GM08714 (cell line): ENCODE measurements around the gene PROKR1.

Source experiments
- H3K4me3 ChIP-seq: fragments of 200-500 bp; sonication (Bioruptor generic); 2 replicates; pipeline ENCODE4 v1.5.1; 2014; ENCODE audit warnings: mild to moderate bottlenecking, low read length, inconsistent platforms
- ZNF274 ChIP-seq: IDR thresholded peaks from 2 replicates; pipeline ENCODE4 v1.6.1; 2012; ENCODE audit warnings: mild to moderate bottlenecking, low read depth, low read length

The PROKR1 gene

GRCh38 chr2:68684197-68684596 is 40.8 kb downstream of the PROKR1 start:
- no peak overlapping the region for H3K4me3 ChIP-seq
- no peak for TF ChIP-seq ZNF274

GRCh38 chr2:68686178-68686577 is 42.8 kb downstream of the PROKR1 start:
- no peak for TF ChIP-seq ZNF274

GRCh38 chr2:68687018-68687417 is 43.6 kb downstream of the PROKR1 start:
- no peak for TF ChIP-seq ZNF274
- H3K4me3 ChIP-seq: no peak overlapping the region

More at GRCh38 chr2:68686178-68686577, 42.8 kb downstream of the PROKR1 start:
- no peak overlapping the region for H3K4me3 ChIP-seq

GRCh38 chr2:68689553-68690537 is 46.5 kb downstream of the PROKR1 start:
- H3K4me3 ChIP-seq: peak overlapping the region; percentile 45; the same call in 1 of the 2 replicates

GRCh38 chr2:68690851-68691250 is 47.5 kb downstream of the PROKR1 start:
- TF ChIP-seq ZNF274: no peak
- H3K4me3 ChIP-seq: no peak overlapping the region; the same call in 1 of the 2 replicates

More at GRCh38 chr2:68689553-68690537, 46.5 kb downstream of the PROKR1 start:
- no peak for TF ChIP-seq ZNF274

- H3K4me3 ChIP-seq: no peak overlapping the region
- no peak for TF ChIP-seq ZNF274
These were observed 49.1 kb downstream of the PROKR1 start for GRCh38 chr2:68692511-68692910.

- no peak for TF ChIP-seq ZNF274
- no peak overlapping the region for H3K4me3 ChIP-seq
These were observed 50.6 kb downstream of the PROKR1 start for GRCh38 chr2:68693951-68694350.

- no peak overlapping the region for H3K4me3 ChIP-seq
- no peak for TF ChIP-seq ZNF274
These were observed 52.6 kb downstream of the PROKR1 start for GRCh38 chr2:68695971-68696370.

GRCh38 chr2:68696554-68696953 is 53.2 kb downstream of the PROKR1 start:
- no peak for TF ChIP-seq ZNF274
- H3K4me3 ChIP-seq: no peak overlapping the region

GRCh38 chr2:68698567-68699377 is 55.4 kb downstream of the PROKR1 start:
- TF ChIP-seq ZNF274: no peak
- H3K4me3 ChIP-seq: no peak overlapping the region

- H3K4me3 ChIP-seq: no peak overlapping the region
- no peak for TF ChIP-seq ZNF274
These were observed 57.2 kb downstream of the PROKR1 start for GRCh38 chr2:68700560-68700959.

- no peak for TF ChIP-seq ZNF274
These were observed 63.3 kb downstream of the PROKR1 start for GRCh38 chr2:68706637-68707036.

More at GRCh38 chr2:68706637-68707036, 63.3 kb downstream of the PROKR1 start:
- no peak overlapping the region for H3K4me3 ChIP-seq
